ENCODE data around the gene ACTG1.

Gene ACTG1

GRCh38 chr17:81515530-81516041 is 3.0 kb upstream of the ACTG1 start:
- DNase-seq, result peak; percentile 27

- DNase-seq, result peak; percentile 77
Observed at GRCh38 chr17:81514739-81515529, 2.3 kb upstream of the ACTG1 start.

GRCh38 chr17:81514489-81514738 is 1.8 kb upstream of the ACTG1 start:
- DNase-seq, result no peak

- DNase-seq, result peak; percentile 47
Observed at GRCh38 chr17:81513753-81514488, 1.3 kb upstream of the ACTG1 start.

- DNase-seq, result peak; percentile 62
Observed at GRCh38 chr17:81513372-81513752, 763 bp upstream of the ACTG1 start.

GRCh38 chr17:81511804-81512561 is 616 bp downstream of the ACTG1 start:
- DNase-seq, result peak; percentile 44

- DNase-seq, result no peak
Observed at GRCh38 chr17:81511554-81511803, 1.1 kb downstream of the ACTG1 start.

GRCh38 chr17:81510785-81511553 is 1.6 kb downstream of the ACTG1 start:
- DNase-seq, result peak; percentile 34

- peak; percentile 15 for DNase-seq
Observed at GRCh38 chr17:81509972-81510784, 2.4 kb downstream of the ACTG1 start.

- peak; percentile 22 for DNase-seq
Observed at GRCh38 chr17:81509207-81509971, 3.2 kb downstream of the ACTG1 start.

- DNase-seq, result peak; percentile 19
Observed at GRCh38 chr17:81508639-81509206, 3.9 kb downstream of the ACTG1 start.

- no peak for DNase-seq
Observed at GRCh38 chr17:81503619-81504018, 9.0 kb downstream of the ACTG1 start.

- DNase-seq, result no peak
Observed at GRCh38 chr17:81502471-81503017, 10.1 kb downstream of the ACTG1 start.

GRCh38 chr17:81500047-81500446 is 12.6 kb downstream of the ACTG1 start:
- no peak for DNase-seq

- DNase-seq, result no peak
Observed at GRCh38 chr17:81499601-81499970, 13.0 kb downstream of the ACTG1 start.

- DNase-seq, result no peak
Observed at GRCh38 chr17:81498953-81499600, 13.5 kb downstream of the ACTG1 start.

- no peak for DNase-seq
Observed at GRCh38 chr17:81494626-81495377, 17.8 kb downstream of the ACTG1 start.

GRCh38 chr17:81493198-81494038 is 19.2 kb downstream of the ACTG1 start:
- DNase-seq, result no peak

- no peak for DNase-seq
Observed at GRCh38 chr17:81492706-81493105, 19.9 kb downstream of the ACTG1 start.

All from activated CD8-positive, alpha-beta memory T cell treated with anti-CD3 and anti-CD28 coated beads, Interleukin-2, amount 50 U/mL, for 4 hours (primary cell).